ENCODE results near the gene FBXO41. TPM values are rescaled to one million over a fixed set of nuclear protein-coding genes. Genes with fewer than 3 reads are reported as not detected.
A peak's percentile ranks its signal among the peaks of the same experiment; 100 is the strongest.

FBXO41 gene
- total RNA-seq, 1 donor from 2014 or later = 2.9 TPM

GRCh38 chr2:73292316-73292905, 8.1 kb upstream of the FBXO41 start:
- Histone ChIP-seq H3K36me3 (no peaks in the 10 kb centered on the region), H3K27ac (no peak overlapping the region), H3K4me1 (peaks cover 23% of the 10 kb centered on the region), H3K4me3 (no peak overlapping the region), H3K27me3 (ENCODE audit: low read depth) (peaks cover 97% of the 10 kb centered on the region), H3K9me3 (no peaks in the 10 kb centered on the region)
- intact Hi-C loops (cut with DNase I) = no loop called here
- ATAC-seq (no peak), DNase-seq (no peak)
- no peak for TF ChIP-seq CTCF (IDR thresholded peaks at IDR 0.05)

GRCh38 chr2:73291461-73292315, 7.4 kb upstream of the FBXO41 start:
- Histone ChIP-seq H3K9me3 (no peaks in the 10 kb centered on the region), H3K36me3 (no peaks in the 10 kb centered on the region), H3K4me3 (peak overlapping the region; percentile 25), H3K4me1 (peaks cover 23% of the 10 kb centered on the region), H3K27ac (no peak overlapping the region), H3K27me3 (ENCODE audit: low read depth) (peaks cover 94% of the 10 kb centered on the region)
- TF ChIP-seq CTCF (IDR thresholded peaks at IDR 0.05) = no peak
- DNase-seq (peak; percentile 47), ATAC-seq (no peak)
- intact Hi-C loops (cut with DNase I) = no loop called here

GRCh38 chr2:73291093-73291460, 6.8 kb upstream of the FBXO41 start:
- TF ChIP-seq CTCF (IDR thresholded peaks at IDR 0.05) = no peak
- no peaks in the 10 kb centered on the region for H3K36me3 ChIP-seq
- ATAC-seq = peak; percentile 75 to 76
- H3K4me3 ChIP-seq = peak overlapping the region; percentile 25
- DNase-seq = peak; percentile 65
- H3K4me1 ChIP-seq = peaks cover 23% of the 10 kb centered on the region
- no peak overlapping the region for H3K27ac ChIP-seq
- H3K9me3 ChIP-seq = no peaks in the 10 kb centered on the region
- intact Hi-C loops (cut with DNase I) = no loop called here
- peaks cover 92% of the 10 kb centered on the region for H3K27me3 ChIP-seq (ENCODE audit: low read depth)

- peak; percentile 30 for TF ChIP-seq CTCF (IDR thresholded peaks at IDR 0.05)
- Histone ChIP-seq H3K27ac (no peak overlapping the region), H3K27me3 (ENCODE audit: low read depth) (peaks cover 87% of the 10 kb centered on the region), H3K4me1 (peaks cover 23% of the 10 kb centered on the region), H3K36me3 (no peaks in the 10 kb centered on the region), H3K9me3 (no peaks in the 10 kb centered on the region), H3K4me3 (no peak overlapping the region)
- peak in 1 of 2 donors; percentile 51 for ATAC-seq
- no peak for DNase-seq
- intact Hi-C loops (cut with DNase I) = no loop called here
Observed at GRCh38 chr2:73290049-73290839, 6.0 kb upstream of the FBXO41 start.

GRCh38 chr2:73289304-73289703, 5.0 kb upstream of the FBXO41 start:
- intact Hi-C loops (cut with DNase I) = no loop called here
- Histone ChIP-seq H3K36me3 (no peaks in the 10 kb centered on the region), H3K27me3 (ENCODE audit: low read depth) (peaks cover 85% of the 10 kb centered on the region), H3K4me3 (no peak overlapping the region), H3K9me3 (no peaks in the 10 kb centered on the region), H3K27ac (no peak overlapping the region), H3K4me1 (peaks cover 31% of the 10 kb centered on the region)
- TF ChIP-seq CTCF (IDR thresholded peaks at IDR 0.05) = no peak
- no peak for ATAC-seq
- no peak for DNase-seq

Data from lower lobe of right lung (tissue), 2 donors.